Tibial nerve (tissue), 4 donors: Measurements from ENCODE around the gene NUBP2.

Source experiments
- CTCF ChIP-seq, 5 experiments: fragments of 200-600 bp in 3 of 5; fragments of 450-650 bp in 2 of 5; sonication (generic) in 3 of 5; IDR thresholded peaks; one replicate each; pipeline ENCODE4 v1.5.1; 2016 to 2019; ENCODE audit warnings: antibody characterized with exemption in 5 of 5, mild to moderate bottlenecking in 3 of 5, moderate library complexity in 2 of 5
- EP300 ChIP-seq, 2 donors: sonication (generic); formaldehyde crosslinking; IDR thresholded peaks; one replicate each; pipeline ENCODE4 v1.6.1; 2017; ENCODE audit warnings: antibody characterized with exemption in 2 of 2, mild to moderate bottlenecking in 1 of 2
- POLR2A ChIP-seq, 2 donors: fragments of 450-650 bp; IDR thresholded peaks; one replicate each; pipeline ENCODE4 v1.6.1; 2017; ENCODE audit warnings: antibody characterized with exemption in 2 of 2, mild to moderate bottlenecking in 2 of 2, moderate library complexity in 2 of 2

- TF ChIP-seq POLR2A (IDR thresholded peaks at IDR 0.05) (no peak), CTCF (IDR thresholded peaks at IDR 0.05) (no peak), EP300 (IDR thresholded peaks at IDR 0.05) (no peak)
Measured at GRCh38 chr16:1752853-1753252, 29.9 kb upstream of the NUBP2 start.
